ENCODE data around the gene MFAP4. TPM values are rescaled to one million over a fixed set of nuclear protein-coding genes. Genes with fewer than 3 reads are reported as not detected.

The MFAP4 gene
- total RNA-seq, 1 experiment from 2014 or later, result 1.5 TPM

- no peak overlapping the region for H3K14ac ChIP-seq (ENCODE audit: insufficient read depth, low read length)
- H3K27me3 Mint-ChIP-seq (ENCODE audit: low read depth), result no peaks in the 10 kb centered on the region
Observed at GRCh38 chr17:19392303-19392702, 5.3 kb upstream of the MFAP4 start.

More at GRCh38 chr17:19392303-19392702, 5.3 kb upstream of the MFAP4 start:
- H4K91ac ChIP-seq (ENCODE audit: insufficient read length, low read depth, low read length), result no peak overlapping the region
- no peak for TF ChIP-seq CTCF (conservative IDR thresholded peaks at IDR 0.05)
- H3K79me2 ChIP-seq (ENCODE audit: insufficient read depth, low read length), result no peaks in the 10 kb centered on the region
- H3K4me3 Mint-ChIP-seq, result no peak overlapping the region
- H2AFZ ChIP-seq (ENCODE audit: low read length), result no peak overlapping the region
- no peak overlapping the region for H4K8ac ChIP-seq (replicated peaks; ENCODE audit: insufficient read length, low read depth, low read length)
- no peak overlapping the region for H2BK12ac ChIP-seq (ENCODE audit: insufficient read length, low read depth, low read length)
- no peak overlapping the region for H3T11ph ChIP-seq (ENCODE audit: low read length)
- H3K4me2 ChIP-seq (ENCODE audit: insufficient read depth, insufficient read length, low read length), result no peak overlapping the region
- no CpG with 5 or more reads among the region's 7 CpGs for WGBS (ENCODE audit: extremely low coverage, insufficient read length, low lambda C conversion rate)
- no peak overlapping the region for H3K9ac ChIP-seq (ENCODE audit: extremely low read depth, insufficient read length, low read length)
- no peaks in the 10 kb centered on the region for H3K9me3 ChIP-seq (ENCODE audit: control insufficient read depth, low read depth, low read length)
- H3K79me1 ChIP-seq (ENCODE audit: insufficient read depth, low read depth, low read length, poor library complexity, severe bottlenecking), result no peaks in the 10 kb centered on the region
- no peaks in the 10 kb centered on the region for H4K20me1 ChIP-seq (ENCODE audit: control insufficient read depth, insufficient read depth, insufficient read length)
- peaks cover 0 to 2% of the 10 kb centered on the region in 2 experiments; a peak in 1 of 5 replicates for H3K9me3 Mint-ChIP-seq
- H3K4me1 Mint-ChIP-seq, result peaks cover 39 to 45% of the 10 kb centered on the region in 2 experiments
- H3K56ac ChIP-seq (ENCODE audit: insufficient read length, low read depth, low read length), result no peak overlapping the region
- no peak overlapping the region for H4K5ac ChIP-seq (ENCODE audit: insufficient read length, low read depth, low read length)
- H3K4ac ChIP-seq (ENCODE audit: low read depth, low read length), result no peak overlapping the region
- H2BK20ac ChIP-seq (ENCODE audit: low read depth, low read length, poor library complexity, severe bottlenecking), result no peak overlapping the region
- no peak overlapping the region for H3K27ac ChIP-seq (ENCODE audit: insufficient read length, low read depth, low read length)
- peaks cover 7% of the 10 kb centered on the region; the same call in 1 of the 2 replicates for H3K4me1 ChIP-seq (ENCODE audit: insufficient read depth, low read length)
- H3K27ac Mint-ChIP-seq, result peak overlapping the region in 2 of 3 experiments; percentile 41 to 60; a peak in 2 of 7 replicates
- H3K23me2 ChIP-seq (ENCODE audit: insufficient read length, low read depth, low read length, poor library complexity, severe bottlenecking), result no peaks in the 10 kb centered on the region
- H2AK5ac ChIP-seq (ENCODE audit: insufficient read length, low read length), result no peak overlapping the region
- H3K18ac ChIP-seq (ENCODE audit: insufficient read length, low read depth, low read length), result no peak overlapping the region
- H2BK15ac ChIP-seq (ENCODE audit: low read depth, low read length), result no peak overlapping the region
- DNase-seq, result no peak
- H3K27me3 ChIP-seq (ENCODE audit: insufficient read depth, low read length), result no peaks in the 10 kb centered on the region
- H3K23ac ChIP-seq (ENCODE audit: insufficient read length, low read depth, low read length), result no peak overlapping the region
- H2BK120ac ChIP-seq (ENCODE audit: low read depth, low read length, poor library complexity, severe bottlenecking), result no peak overlapping the region
- no peak overlapping the region for H2BK5ac ChIP-seq (ENCODE audit: insufficient read length, low read length)
- peaks cover 0 to 5% (median 0%) of the 10 kb centered on the region in 3 experiments; a peak in 2 of 7 replicates for H3K36me3 Mint-ChIP-seq (ENCODE audit: insufficient read depth in 1 of 3, low read depth in 3 of 3)

Data from H9 (cell line).